RWPE2 (cell line): ENCODE results near the gene USB1.
A peak's percentile ranks its signal among the peaks of the same experiment; 100 is the strongest.

Experiments
- ATAC-seq: fragments of 200-7000 bp; cut with Tn5 transposase; 3 replicates; pipeline ENCODE4 v1.9.1; 2021; ENCODE audit warnings: low read depth
- DNase-seq: peaks from one replicate; pipeline ENCODE4 v3.0.0-alpha.2; 2020; ENCODE audit warnings: low spot score
- H3K27ac ChIP-seq: fragments of 450-650 bp; 2 replicates; pipeline ENCODE4 v1.5.1; 2017; ENCODE audit warnings: mild to moderate bottlenecking; ENCODE audit not compliant: poor library complexity, severe bottlenecking
- H3K27me3 ChIP-seq: fragments of 250-450 bp; sonication (Bioruptor Pico); 2 replicates; pipeline ENCODE4 v1.5.1; 2021; ENCODE audit warnings: mild to moderate bottlenecking, moderate library complexity; ENCODE audit not compliant: insufficient read depth, poor library complexity, severe bottlenecking
- H3K36me3 ChIP-seq: fragments of 250-450 bp; sonication (Bioruptor Pico); 2 replicates; pipeline ENCODE4 v1.5.1; 2020; ENCODE audit warnings: low read depth, mild to moderate bottlenecking, moderate library complexity
- H3K4me1 ChIP-seq: fragments of 250-450 bp; sonication (Bioruptor Pico); 2 replicates; pipeline ENCODE4 v1.5.1; 2021; ENCODE audit warnings: mild to moderate bottlenecking, moderate library complexity; ENCODE audit not compliant: insufficient read depth, poor library complexity, severe bottlenecking
- H3K4me3 ChIP-seq: fragments of 250-450 bp; sonication (Bioruptor Pico); 2 replicates; pipeline ENCODE4 v1.5.1; 2021; ENCODE audit warnings: mild to moderate bottlenecking, moderate library complexity; ENCODE audit not compliant: severe bottlenecking
- H3K9me3 ChIP-seq: fragments of 250-450 bp; sonication (Bioruptor Pico); 2 replicates; pipeline ENCODE4 v1.5.1; 2021; ENCODE audit warnings: mild to moderate bottlenecking, moderate library complexity; ENCODE audit not compliant: severe bottlenecking
- CTCF ChIP-seq: fragments of 450-650 bp; IDR thresholded peaks from one replicate; pipeline ENCODE4 v1.5.1; 2017; ENCODE audit warnings: mild to moderate bottlenecking, moderate library complexity; ENCODE audit not compliant: poor library complexity, severe bottlenecking

USB1 gene

GRCh38 chr16:58022601-58023371 lies 21.6 kb downstream of the USB1 start:
- no peaks in the 10 kb centered on the region for H3K9me3 ChIP-seq
- no peaks in the 10 kb centered on the region for H3K27me3 ChIP-seq
- no peak for TF ChIP-seq CTCF
- peak overlapping the region; percentile 21 for H3K27ac ChIP-seq
- H3K36me3 ChIP-seq: peaks cover 2% of the 10 kb centered on the region; the same call in 1 of the 2 replicates
- 0 out of 3 replicates have a peak, but pooled peaks have one; percentile 13 for ATAC-seq
- DNase-seq: no peak
- no peak overlapping the region for H3K4me3 ChIP-seq
- peaks cover 11% of the 10 kb centered on the region for H3K4me1 ChIP-seq

GRCh38 chr16:58024486-58025350 lies 23.5 kb downstream of the USB1 start:
- Histone ChIP-seq H3K36me3 (no peaks in the 10 kb centered on the region), H3K4me1 (peaks cover 11% of the 10 kb centered on the region), H3K4me3 (peak overlapping the region; percentile 79), H3K27ac (no peak overlapping the region), H3K9me3 (no peaks in the 10 kb centered on the region), H3K27me3 (no peaks in the 10 kb centered on the region)
- DNase-seq (no peak), ATAC-seq (no peak)
- no peak for TF ChIP-seq CTCF

- H3K27me3 ChIP-seq: no peaks in the 10 kb centered on the region
- ATAC-seq: peak; percentile 63
- H3K36me3 ChIP-seq: no peaks in the 10 kb centered on the region
- DNase-seq: no peak
- peak within 1 kb of the TSS; percentile 10 for H3K27ac ChIP-seq
- H3K4me3 ChIP-seq: peak within 1 kb of the TSS; percentile 79
- H3K4me1 ChIP-seq: peaks cover 11% of the 10 kb centered on the region
- TF ChIP-seq CTCF: no peak
- no peaks in the 10 kb centered on the region for H3K9me3 ChIP-seq
These were observed 24.3 kb downstream of the USB1 start, which contains the start of gene MMP15 for GRCh38 chr16:58025351-58026138. Gene MMP15, plus strand, starts transcription at chr16:58025754. Its CDS starts 597 bp downstream, at chr16:58026351.

GRCh38 chr16:58026139-58026704 lies 25.0 kb downstream of the USB1 start:
- Histone ChIP-seq H3K4me3 (peak overlapping the region; percentile 79), H3K4me1 (peaks cover 11% of the 10 kb centered on the region), H3K27ac (peak overlapping the region; percentile 10), H3K27me3 (no peaks in the 10 kb centered on the region), H3K9me3 (no peaks in the 10 kb centered on the region), H3K36me3 (no peaks in the 10 kb centered on the region)
- no peak for TF ChIP-seq CTCF
- no peak for DNase-seq
- peak; percentile 18 for ATAC-seq
